SJCRH30 (cell line): Measurements from ENCODE around the gene TTLL7. TPM values are rescaled to one million over a fixed set of nuclear protein-coding genes. Genes with fewer than 3 reads are reported as not detected.

ENCODE experiments used
- DNase-seq, 2 experiments: peaks; one replicate each; pipeline ENCODE4 v3.0.0-alpha.2; 2015 to 2020
- H3K27ac ChIP-seq: fragments of 250-450 bp; sonication (Bioruptor Pico); 2 replicates; pipeline ENCODE4 v1.5.1; 2020; ENCODE audit warnings: mild to moderate bottlenecking, moderate library complexity
- H3K27me3 ChIP-seq: fragments of 250-450 bp; sonication (Bioruptor Pico); 2 replicates; pipeline ENCODE4 v1.5.1; 2020; ENCODE audit warnings: mild to moderate bottlenecking, moderate library complexity
- H3K36me3 ChIP-seq: fragments of 250-450 bp; sonication (Bioruptor Pico); 2 replicates; pipeline ENCODE4 v1.5.1; 2020; ENCODE audit warnings: mild to moderate bottlenecking, moderate library complexity
- H3K4me1 ChIP-seq: fragments of 250-450 bp; sonication (Bioruptor Pico); 2 replicates; pipeline ENCODE4 v1.5.1; 2020; ENCODE audit warnings: mild to moderate bottlenecking, moderate library complexity
- H3K4me3 ChIP-seq: fragments of 250-450 bp; sonication (Bioruptor Pico); 2 replicates; pipeline ENCODE4 v1.5.1; 2020; ENCODE audit warnings: mild to moderate bottlenecking, moderate library complexity
- H3K9me3 ChIP-seq: fragments of 250-450 bp; sonication (Bioruptor Pico); replicated peaks from 2 replicates; pipeline ENCODE4 v1.5.1; 2020; ENCODE audit warnings: mild to moderate bottlenecking, moderate library complexity
- total RNA-seq: library from RNA; depleted of rRNA; stranded (reverse); fragments of >200 nt; shearing (Covaris generic); gene quantifications from 2 replicates; pipeline ENCODE4 v1.2.3, GENCODE V29; 2014

The TTLL7 gene
- total RNA-seq, 1 experiment from 2014 or later: 25.2 TPM

- H3K9me3 ChIP-seq: no peaks in the 10 kb centered on the region; the same call in 1 of the 2 replicates
Measured at GRCh38 chr1:83970802-83971201, 28.1 kb downstream of the TTLL7 start.

DNA sequence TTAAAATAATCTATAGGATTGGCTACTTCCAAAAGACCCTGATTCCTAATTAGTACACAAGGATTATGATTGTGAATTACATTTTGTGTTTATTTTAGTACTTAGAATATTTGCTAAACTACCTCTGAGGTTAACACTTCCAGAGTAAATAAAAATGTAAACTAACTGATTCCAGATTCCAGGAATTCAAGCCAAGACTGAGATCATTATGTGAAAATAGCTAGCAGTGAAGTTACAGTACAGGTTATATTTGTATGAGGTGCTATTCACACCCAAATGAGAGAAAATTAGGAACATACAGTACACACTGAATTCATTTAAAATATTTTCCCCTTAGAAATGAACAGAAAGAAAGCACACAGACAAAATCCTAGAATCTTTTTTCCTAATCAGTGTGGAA lies 28.8 kb downstream of the TTLL7 start:
- Histone ChIP-seq H3K4me1 (no peaks in the 10 kb centered on the region), H3K27ac (no peak overlapping the region), H3K9me3 (no peaks in the 10 kb centered on the region; the same call in 1 of the 2 replicates), H3K4me3 (no peak overlapping the region), H3K36me3 (peaks cover 9% of the 10 kb centered on the region), H3K27me3 (no peaks in the 10 kb centered on the region)
- no peak for DNase-seq

More at GRCh38 chr1:83970802-83971201, 28.1 kb downstream of the TTLL7 start:
- Histone ChIP-seq H3K36me3 (peaks cover 9% of the 10 kb centered on the region), H3K27ac (no peak overlapping the region), H3K4me1 (no peaks in the 10 kb centered on the region), H3K4me3 (no peak overlapping the region), H3K27me3 (no peaks in the 10 kb centered on the region)
- DNase-seq: peak in 1 of 2 experiments; percentile 23

DNA sequence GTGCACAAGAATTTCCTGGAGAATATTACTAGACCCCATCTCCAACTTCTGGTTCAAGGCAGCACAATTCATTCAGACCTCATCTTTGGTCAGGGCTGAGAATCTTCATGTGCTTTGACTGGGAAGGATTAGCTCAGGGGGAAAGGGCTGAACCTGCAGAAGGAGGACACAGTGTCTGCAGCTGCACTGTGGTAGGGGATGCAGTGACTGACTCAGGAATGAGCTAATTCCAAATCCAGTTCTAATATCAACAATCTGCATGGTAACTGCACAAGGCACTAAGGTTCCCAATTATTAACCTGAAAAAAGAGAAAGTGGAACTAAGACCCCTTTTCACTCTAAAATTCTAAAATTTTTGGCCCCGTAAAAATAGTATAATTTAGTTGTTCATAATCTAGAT lies 31.6 kb downstream of the TTLL7 start:
- DNase-seq: no peak
- H3K27ac ChIP-seq: no peak overlapping the region
- H3K4me3 ChIP-seq: no peak overlapping the region

GRCh38 chr1:83964153-83964552 lies 34.8 kb downstream of the TTLL7 start:
- peaks cover 4% of the 10 kb centered on the region; the same call in 1 of the 2 replicates for H3K36me3 ChIP-seq
- H3K9me3 ChIP-seq: no peaks in the 10 kb centered on the region
- no peak overlapping the region for H3K4me3 ChIP-seq
- peaks cover 26% of the 10 kb centered on the region for H3K4me1 ChIP-seq
- DNase-seq: no peak
- no peak overlapping the region for H3K27ac ChIP-seq
- no peaks in the 10 kb centered on the region for H3K27me3 ChIP-seq

More for the DNA sequence above, 31.6 kb downstream of the TTLL7 start:
- H3K4me1 ChIP-seq: peaks cover 2% of the 10 kb centered on the region
- no peaks in the 10 kb centered on the region for H3K9me3 ChIP-seq
- peaks cover 10% of the 10 kb centered on the region for H3K36me3 ChIP-seq
- no peaks in the 10 kb centered on the region for H3K27me3 ChIP-seq

- H3K4me3 ChIP-seq: no peak overlapping the region
- peaks cover 26% of the 10 kb centered on the region for H3K4me1 ChIP-seq
- H3K9me3 ChIP-seq: no peaks in the 10 kb centered on the region
- peak overlapping the region; percentile 38 for H3K27ac ChIP-seq
- peak in 1 of 2 experiments; percentile 45 for DNase-seq
- H3K27me3 ChIP-seq: no peaks in the 10 kb centered on the region
- peaks cover 4% of the 10 kb centered on the region; the same call in 1 of the 2 replicates for H3K36me3 ChIP-seq
Measured at GRCh38 chr1:83961571-83962295, 37.2 kb downstream of the TTLL7 start.

DNA sequence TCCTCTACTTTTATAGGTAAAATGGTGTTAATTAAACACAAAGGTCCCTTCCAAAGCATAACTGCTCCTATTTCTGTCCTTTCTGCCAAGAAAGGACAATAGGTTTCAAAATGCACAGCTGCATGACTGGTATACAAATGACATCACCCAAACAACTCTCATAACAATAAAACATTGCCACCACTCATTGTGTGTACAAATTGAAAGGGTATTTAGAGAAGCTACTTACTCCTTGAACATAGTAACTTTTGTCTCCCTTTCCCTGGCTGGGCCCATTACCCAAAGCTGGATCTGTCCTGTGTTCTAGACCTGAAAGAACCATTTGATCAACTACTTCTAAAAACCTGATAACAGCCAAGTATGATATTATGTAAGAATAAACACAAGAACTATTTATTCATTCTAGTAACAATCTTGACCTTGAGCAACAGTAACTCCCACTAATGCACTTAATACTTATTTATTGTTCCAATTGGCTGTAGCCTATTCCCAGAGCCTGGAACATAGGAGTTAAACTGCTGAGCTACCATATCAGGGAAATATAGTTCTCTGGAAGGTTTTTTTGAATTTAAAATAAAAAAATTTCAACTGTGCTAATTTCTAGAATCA lies 38.2 kb downstream of the TTLL7 start:
- Histone ChIP-seq H3K9me3 (no peaks in the 10 kb centered on the region), H3K27ac (peak overlapping the region; percentile 38; the same call in 1 of the 2 replicates), H3K27me3 (no peaks in the 10 kb centered on the region), H3K36me3 (peaks cover 4% of the 10 kb centered on the region; the same call in 1 of the 2 replicates), H3K4me3 (no peak overlapping the region), H3K4me1 (peaks cover 26% of the 10 kb centered on the region)
- DNase-seq: no peak

- Histone ChIP-seq H3K27ac (no peak overlapping the region), H3K4me1 (peaks cover 26% of the 10 kb centered on the region), H3K36me3 (peaks cover 4% of the 10 kb centered on the region; the same call in 1 of the 2 replicates), H3K4me3 (no peak overlapping the region), H3K27me3 (no peaks in the 10 kb centered on the region), H3K9me3 (no peaks in the 10 kb centered on the region)
- no peak for DNase-seq
Measured at GRCh38 chr1:83959824-83960498, 39.0 kb downstream of the TTLL7 start.

GRCh38 chr1:83958704-83959103 lies 40.2 kb downstream of the TTLL7 start:
- no peak for DNase-seq
- H3K4me3 ChIP-seq: no peak overlapping the region
- no peaks in the 10 kb centered on the region for H3K9me3 ChIP-seq
- no peaks in the 10 kb centered on the region for H3K27me3 ChIP-seq
- peaks cover 26% of the 10 kb centered on the region for H3K4me1 ChIP-seq
- H3K27ac ChIP-seq: no peak overlapping the region
- peaks cover 4% of the 10 kb centered on the region; the same call in 1 of the 2 replicates for H3K36me3 ChIP-seq

DNA sequence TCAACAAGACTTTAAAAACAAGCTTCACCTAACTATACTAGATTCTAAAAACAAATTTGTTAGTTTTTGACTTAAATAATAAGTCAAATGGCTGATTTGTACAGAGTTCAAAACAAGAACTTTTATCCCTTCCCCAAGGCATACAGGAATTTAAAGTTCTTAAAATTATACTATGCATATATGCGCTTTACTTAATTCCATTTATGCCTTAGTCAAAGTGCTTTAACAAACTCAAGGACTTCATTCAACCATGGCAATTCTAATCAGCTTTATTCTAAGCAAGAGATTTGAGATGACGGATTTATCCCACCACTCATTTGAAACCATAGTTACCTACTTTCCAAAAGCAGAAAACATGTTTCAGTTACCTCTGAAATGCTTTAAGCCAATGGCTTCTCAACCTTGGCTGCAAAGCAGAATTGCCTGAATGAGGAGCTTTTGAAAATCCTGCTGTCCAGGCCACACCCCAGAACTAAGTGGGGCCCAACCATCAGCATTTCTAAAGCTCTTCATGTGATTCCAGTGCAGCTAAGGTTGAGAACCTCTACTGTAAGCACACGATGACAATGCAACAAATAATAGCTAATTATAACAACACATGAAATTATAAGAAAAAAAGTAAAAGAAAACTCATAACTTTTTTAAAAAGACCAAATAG lies 44.6 kb downstream of the TTLL7 start:
- DNase-seq: no peak
- no peak overlapping the region for H3K4me3 ChIP-seq
- H3K27ac ChIP-seq: no peak overlapping the region
- no peaks in the 10 kb centered on the region for H3K27me3 ChIP-seq
- no peaks in the 10 kb centered on the region for H3K9me3 ChIP-seq
- H3K36me3 ChIP-seq: peaks cover 3% of the 10 kb centered on the region
- no peaks in the 10 kb centered on the region for H3K4me1 ChIP-seq

DNA sequence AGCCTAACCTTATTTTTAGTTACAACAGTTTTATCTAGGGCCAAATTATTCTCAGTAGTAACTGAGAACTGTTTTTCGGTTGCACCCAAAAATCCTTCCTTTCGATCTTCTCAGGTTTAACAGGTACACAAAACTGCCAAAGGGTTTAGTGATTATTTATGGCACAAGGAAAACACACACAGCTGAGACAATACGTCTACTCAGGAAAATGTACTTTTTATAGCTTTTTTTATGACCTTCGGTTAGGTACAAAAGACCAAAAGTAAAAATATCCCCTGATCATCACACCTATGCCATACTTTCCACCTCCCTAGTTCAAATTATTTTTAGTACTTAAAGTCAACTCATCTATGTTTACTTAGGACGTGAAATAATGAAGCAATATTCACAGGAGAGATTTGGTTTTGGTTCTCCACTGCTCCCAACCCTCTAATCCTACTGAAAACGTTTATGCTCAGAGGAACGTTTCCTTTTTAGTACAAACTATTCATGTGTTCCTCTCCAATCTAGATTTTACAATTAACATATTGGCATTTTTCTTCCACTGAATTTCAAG lies 48.7 kb downstream of the TTLL7 start:
- DNase-seq: no peak
- Histone ChIP-seq H3K9me3 (no peaks in the 10 kb centered on the region), H3K27me3 (no peaks in the 10 kb centered on the region)

DNA sequence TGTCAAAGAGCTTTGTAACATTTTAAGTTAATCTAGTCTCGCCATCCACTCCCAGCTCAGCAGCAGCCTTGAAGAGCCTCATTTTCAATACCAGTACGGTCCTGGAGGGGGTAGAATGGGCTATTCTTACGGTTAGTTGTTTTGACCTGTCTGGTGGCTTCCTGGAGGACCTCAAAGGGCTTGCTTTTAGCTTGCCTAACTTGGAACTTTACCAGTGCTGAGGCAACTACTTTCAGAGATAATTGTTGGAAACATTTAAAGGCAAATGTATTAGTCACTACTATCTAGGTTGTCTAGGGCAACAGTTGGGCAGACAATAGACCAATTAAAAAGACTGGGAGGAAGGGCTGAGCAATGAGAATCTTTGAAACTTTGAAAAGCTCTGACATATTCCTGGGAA lies 56.0 kb downstream of the TTLL7 start:
- no peak for DNase-seq
- no peaks in the 10 kb centered on the region for H3K27me3 ChIP-seq
- H3K9me3 ChIP-seq: no peaks in the 10 kb centered on the region; the same call in 1 of the 2 replicates
- peaks cover 14% of the 10 kb centered on the region for H3K36me3 ChIP-seq
- no peak overlapping the region for H3K4me3 ChIP-seq
- H3K4me1 ChIP-seq: no peaks in the 10 kb centered on the region
- no peak overlapping the region for H3K27ac ChIP-seq

More for the DNA sequence above, 48.7 kb downstream of the TTLL7 start:
- Histone ChIP-seq H3K4me1 (no peaks in the 10 kb centered on the region), H3K36me3 (peaks cover 13% of the 10 kb centered on the region), H3K4me3 (no peak overlapping the region), H3K27ac (no peak overlapping the region)

- Histone ChIP-seq H3K4me3 (no peak overlapping the region), H3K4me1 (no peaks in the 10 kb centered on the region)
- no peak for DNase-seq
Measured at GRCh38 chr1:83934550-83934949, 64.4 kb downstream of the TTLL7 start.

DNA sequence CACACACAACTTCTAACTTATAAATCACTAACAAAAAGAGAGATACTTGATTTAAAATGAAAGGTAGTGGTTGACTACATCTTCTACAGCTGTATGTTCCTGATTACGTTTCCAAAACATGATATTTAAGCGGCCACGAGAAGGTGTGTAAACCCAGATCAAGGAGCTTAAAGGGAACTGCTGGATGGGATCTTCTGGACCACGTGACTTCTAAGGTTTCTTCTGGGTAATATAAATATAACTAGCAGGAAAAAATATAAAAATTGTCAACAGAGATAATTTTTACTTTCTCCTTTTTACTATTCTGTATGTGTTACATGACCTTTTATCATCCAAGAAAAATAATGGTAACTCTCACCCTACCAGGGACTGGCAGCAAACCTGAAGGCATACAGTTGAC lies 66.2 kb downstream of the TTLL7 start:
- Histone ChIP-seq H3K27ac (no peak overlapping the region), H3K9me3 (no peaks in the 10 kb centered on the region), H3K4me1 (no peaks in the 10 kb centered on the region), H3K36me3 (peaks cover 22% of the 10 kb centered on the region), H3K4me3 (no peak overlapping the region), H3K27me3 (no peaks in the 10 kb centered on the region)
- DNase-seq: no peak

More at GRCh38 chr1:83934550-83934949, 64.4 kb downstream of the TTLL7 start:
- Histone ChIP-seq H3K27ac (no peak overlapping the region), H3K27me3 (no peaks in the 10 kb centered on the region), H3K36me3 (peaks cover 13% of the 10 kb centered on the region), H3K9me3 (no peaks in the 10 kb centered on the region)

DNA sequence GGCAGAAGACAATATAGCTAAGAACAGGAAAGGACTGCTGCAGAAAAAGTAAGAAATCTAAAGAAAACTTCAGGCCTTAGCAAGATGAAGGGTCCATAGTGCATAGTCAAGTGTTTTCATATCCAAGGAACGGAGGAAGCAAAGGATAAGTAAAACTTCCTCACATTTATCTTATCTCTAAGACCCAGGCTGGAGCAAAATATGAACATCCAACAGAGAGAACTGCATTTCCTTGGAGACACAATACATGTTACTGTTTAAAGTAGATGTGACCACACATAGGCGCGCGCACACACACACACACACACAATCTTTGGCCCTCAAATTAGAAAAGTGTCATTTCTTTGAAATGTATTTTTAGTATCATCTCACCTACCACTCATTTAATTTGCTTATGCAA lies 66.7 kb downstream of the TTLL7 start:
- DNase-seq: no peak
- Histone ChIP-seq H3K36me3 (peaks cover 18% of the 10 kb centered on the region), H3K27ac (no peak overlapping the region), H3K27me3 (no peaks in the 10 kb centered on the region), H3K9me3 (no peaks in the 10 kb centered on the region), H3K4me1 (no peaks in the 10 kb centered on the region), H3K4me3 (no peak overlapping the region)
